DMS153 treated with DMSO at 0.1 percent for 48 hours (cell line): ENCODE measurements around the gene SLC2A11.
"Not testable (repeated sequence)": the region's sequence is repeated elsewhere in the genome, so short reads cannot be mapped to it uniquely, and the experiment has no call there.

Experiments
- DNase-seq: peaks from one replicate; lab custom pipeline; 2025; ENCODE audit not compliant: unreplicated experiment; lab: John Stamatoyannopoulos, UW

The SLC2A11 gene

DNA sequence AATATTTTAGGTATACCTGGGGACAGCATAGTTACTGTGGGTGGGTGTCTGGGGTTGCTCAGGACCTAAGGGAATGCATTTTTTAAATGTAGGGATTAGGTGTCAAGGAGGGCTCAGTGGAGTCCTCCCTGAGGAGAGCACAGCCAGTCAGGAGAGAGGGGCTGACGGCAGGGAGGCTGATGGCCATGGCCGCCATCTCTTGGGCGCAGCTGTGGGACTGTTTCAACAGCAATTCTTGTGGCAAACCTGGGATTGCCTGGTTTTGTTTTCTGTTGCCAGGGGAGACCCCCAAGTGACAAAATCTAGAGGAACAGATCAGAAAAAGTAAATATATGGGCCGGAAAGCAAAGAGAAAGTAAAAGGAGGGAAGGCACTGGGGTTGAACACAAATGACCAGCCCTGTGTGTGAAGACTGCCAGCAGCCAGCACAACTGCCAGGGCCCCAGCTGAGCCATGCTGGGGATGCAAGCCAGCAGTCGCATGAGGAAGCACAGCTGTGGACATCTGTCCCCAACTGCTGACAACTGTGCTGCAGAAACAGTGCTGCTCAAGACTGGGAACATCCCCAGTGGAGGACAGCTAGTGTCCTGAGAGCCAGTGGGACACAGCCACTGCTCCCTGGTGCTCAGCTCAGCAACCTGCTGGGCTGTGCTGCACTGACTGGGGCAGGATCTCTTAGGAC lies 47.0 kb downstream of the SLC2A11 start:
- no peak for DNase-seq

DNA sequence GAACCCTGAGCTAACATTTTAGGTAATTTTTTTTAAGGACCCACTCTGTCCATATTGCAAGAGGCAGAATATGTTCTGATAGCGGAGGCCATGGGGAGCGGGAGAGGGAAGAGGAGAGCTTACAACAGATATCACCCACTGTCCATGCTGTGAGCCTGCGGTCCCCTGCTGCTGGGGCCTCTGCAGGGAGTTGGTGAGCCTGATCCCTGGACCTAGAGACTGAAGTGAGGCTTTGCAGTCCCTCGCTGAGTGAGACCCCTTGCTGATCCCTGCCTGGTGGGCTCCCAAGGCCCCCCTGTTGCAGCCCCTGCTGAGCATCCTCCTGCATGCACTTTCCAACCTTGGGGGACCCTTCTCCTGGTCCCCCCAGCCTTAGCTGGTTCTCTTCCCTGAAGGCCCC lies 49.0 kb downstream of the SLC2A11 start:
- no peak for DNase-seq

DNA sequence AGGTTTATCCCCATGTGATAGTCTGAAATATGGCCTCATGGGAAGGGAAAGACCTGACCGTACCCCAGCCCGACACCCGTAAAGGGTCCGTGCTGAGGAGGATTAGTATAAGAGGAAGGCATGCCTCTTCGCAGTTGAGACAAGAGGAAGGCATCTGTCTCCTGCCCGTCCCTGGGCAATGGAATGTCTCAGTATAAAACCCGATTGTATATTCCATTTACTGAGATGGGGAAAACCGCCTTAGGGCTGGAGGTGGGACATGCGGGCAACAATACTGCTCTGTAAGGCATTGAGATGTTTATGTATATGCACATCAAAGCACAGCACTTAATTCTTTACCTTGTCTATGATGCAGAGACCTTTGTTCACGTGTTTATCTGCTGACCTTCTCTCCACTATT lies 49.7 kb downstream of the SLC2A11 start:
- DNase-seq, result not testable (repeated sequence)

DNA sequence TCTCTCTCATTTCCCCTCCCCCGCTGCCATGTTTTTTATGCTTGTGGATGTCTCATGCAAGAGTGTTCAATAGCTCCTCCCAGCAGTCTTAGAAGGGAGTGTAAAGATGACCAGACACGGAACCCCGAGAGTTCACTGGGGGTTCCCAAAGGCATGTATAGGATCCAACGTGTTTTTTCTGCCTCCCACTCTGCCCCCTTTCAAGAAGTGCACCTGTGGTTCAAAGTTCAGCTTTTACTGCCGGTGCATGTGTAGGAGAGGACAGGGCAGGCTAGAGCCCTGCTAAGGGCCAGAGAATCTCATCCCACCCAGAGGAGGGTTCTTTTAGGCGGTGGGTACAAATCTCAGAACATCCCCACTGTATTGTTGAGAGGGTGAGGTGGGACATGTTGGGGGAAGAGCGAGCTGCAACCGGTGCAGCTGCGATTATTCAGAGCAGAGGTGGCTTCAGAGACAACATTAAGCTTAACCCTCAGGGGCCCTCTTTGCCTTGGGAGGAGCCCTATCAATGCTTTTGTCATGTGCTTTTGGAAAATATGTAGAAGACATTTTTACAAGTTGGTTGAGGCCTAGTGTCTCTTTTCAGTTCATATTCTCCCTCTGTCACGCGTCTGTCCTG lies 51.0 kb downstream of the SLC2A11 start:
- DNase-seq, result no peak

DNA sequence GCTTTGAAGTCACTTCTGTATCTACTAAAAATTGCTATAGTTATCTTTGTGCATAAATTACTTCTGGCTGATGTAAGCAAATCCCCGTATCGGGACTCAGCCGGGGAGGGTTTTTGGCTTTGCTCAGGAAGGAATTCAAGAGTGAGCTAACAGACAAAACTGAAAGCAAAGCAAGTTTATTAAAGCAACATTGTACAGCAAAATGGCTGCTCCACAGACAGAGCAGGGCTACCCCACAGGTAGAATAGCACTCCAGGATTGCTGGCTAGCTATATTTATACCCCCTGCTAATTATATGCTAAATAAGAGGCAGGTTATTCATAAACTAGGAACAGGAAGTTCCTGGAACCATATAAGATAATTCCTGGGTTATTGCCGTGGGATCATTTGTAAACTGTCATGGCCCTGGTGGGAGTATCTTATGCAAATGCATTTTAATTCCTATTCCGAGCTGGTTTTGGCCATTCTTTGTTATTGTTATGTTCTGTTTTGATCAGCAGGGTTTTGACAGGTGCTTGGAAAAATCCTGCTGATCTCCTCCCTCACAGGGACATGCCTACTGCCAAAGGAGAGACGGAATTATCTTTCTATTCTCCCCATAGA lies 51.7 kb downstream of the SLC2A11 start:
- DNase-seq, result no peak

DNA sequence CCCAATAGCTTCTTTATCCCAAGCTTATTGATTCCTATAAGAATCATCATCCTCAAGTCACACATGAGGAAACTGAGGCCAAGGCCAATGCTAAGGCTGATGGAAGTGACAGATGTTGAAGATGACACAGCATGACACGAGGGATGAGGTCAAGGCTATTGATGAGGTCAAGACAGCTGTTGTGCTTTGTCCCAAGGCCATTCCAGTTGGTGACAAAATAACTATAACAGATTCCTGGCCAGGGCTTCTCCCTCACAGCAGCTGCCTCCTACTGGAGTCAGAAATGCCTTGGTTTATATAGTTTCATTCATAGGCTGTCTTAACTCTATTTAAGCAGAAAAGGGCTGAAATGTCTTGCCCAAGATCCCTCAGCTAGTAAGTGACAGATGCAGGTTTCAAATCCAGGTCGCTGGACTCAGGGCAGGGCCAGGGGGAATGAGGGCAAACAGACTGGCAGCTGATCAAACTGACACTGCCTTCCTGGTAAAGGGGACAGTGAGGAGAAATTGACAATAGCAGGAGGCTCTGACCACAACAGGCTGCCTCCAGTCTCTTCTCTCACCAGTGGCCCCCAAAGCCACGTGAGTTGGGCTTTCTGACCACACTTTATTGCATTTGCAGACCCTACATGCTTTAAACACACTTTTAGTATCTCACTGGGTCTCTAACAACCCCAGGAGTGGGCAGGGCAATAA lies 53.0 kb downstream of the SLC2A11 start:
- no peak for DNase-seq

DNA sequence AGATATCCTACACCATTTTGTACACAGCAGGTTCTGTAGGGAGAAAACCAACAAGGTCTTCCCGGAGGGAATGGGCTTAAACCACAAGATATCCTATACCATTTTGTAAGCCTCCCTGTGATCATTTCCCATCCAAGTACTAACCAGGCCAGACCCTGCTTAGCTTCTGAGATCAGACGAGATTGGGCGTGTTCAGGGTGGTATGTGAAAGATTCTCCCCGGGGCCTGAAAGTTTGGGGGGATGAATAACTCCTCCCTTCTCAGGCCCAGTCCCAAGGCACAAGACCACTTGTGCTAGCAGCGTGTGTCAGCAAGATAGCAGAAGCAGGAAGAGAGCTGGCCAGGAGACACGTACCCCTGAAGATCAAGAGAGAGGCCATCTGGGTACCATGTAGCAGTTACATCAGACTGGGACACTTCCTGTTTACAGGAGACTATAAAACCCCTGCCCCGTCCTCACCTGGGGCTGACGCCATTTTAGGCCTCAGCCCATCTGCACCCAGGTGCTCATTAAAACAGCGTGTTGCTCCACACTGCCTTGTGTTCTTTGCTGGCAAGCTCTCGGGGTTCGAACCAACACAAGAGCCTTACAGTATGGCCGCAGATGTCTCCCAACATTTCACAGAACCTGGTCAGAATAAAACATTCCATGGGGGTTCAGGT lies 53.8 kb downstream of the SLC2A11 start:
- DNase-seq, result no peak

DNA sequence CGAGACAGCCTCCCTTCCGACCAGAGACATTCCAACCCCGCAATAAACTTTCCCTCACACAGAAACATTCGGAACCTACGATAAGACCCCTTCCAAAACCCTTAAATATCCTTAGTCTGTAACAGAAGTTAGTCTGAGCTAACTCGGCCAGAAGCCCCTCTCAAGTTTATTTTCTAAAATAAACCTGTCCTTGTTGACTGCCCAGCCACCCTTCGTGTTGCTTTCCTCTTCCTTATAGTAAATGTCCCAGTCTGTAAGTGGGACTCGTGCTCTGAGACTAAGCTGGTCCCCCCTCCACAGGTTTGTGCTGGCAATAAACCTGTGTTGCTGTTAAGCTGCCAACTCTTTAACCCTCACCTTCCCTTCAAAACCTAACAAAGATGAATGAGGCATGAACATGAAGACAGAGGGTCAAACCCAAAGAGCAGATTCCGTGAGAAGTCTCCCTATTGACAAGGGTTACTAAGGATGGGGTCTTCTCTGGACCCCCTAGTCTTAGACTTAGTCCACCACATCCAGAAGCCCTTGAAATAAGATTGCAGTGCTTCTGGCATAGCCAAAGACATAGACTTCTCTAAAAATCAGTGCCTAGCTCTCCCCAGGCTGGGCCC lies 54.7 kb downstream of the SLC2A11 start:
- no peak for DNase-seq

DNA sequence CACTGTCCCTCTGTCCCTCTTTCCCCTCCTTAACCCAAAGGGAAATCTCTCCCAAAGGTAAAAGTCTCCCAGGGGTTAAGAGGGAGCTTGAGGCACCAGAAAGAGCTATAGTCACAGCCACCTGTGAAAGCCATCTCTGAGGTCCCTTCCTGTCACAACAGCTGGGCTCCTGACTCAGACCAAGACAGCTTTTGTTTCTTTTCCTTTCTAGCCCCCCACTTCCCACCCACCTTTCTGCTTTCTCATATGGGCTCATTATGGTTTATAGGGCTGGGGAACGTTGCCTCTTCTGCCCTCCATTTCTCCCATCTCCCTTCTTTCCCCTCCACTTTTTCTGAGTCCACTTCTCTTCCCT lies 55.6 kb downstream of the SLC2A11 start:
- no peak for DNase-seq

DNA sequence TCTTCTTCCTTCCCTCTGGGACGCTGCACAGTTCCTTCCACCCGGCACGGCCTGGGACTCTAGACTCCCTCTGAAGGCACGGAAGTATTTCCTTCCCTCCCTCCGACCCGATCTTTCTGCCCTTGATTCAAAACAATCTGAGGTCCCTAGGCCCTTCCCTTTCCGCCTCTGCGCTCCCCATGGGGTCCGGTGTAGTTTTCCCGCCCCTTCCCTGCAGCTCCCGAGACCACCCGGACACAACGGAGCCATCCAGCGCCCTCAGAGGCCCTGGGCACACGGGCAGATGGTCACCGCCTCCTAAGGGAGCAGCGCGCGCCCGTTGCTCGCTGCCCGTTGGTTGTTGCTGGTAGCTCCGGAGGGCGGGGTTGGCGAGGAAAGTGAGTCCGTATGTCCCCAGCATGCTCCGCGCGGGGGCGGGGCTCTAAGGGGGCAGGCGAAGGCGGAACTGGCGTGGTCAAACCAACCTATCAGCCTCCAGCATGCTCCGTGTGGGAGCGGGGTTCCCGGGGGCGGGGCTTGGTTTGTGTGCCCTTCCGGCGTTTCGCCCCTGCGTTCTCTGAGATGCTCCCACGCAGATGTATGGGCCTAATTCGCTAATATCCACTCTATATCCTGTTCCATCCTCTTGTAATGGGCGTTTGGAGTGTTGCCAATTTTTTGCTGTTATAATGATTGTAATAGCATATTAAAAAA lies 56.1 kb downstream of the SLC2A11 start:
- DNase-seq, result peak; percentile 99

DNA sequence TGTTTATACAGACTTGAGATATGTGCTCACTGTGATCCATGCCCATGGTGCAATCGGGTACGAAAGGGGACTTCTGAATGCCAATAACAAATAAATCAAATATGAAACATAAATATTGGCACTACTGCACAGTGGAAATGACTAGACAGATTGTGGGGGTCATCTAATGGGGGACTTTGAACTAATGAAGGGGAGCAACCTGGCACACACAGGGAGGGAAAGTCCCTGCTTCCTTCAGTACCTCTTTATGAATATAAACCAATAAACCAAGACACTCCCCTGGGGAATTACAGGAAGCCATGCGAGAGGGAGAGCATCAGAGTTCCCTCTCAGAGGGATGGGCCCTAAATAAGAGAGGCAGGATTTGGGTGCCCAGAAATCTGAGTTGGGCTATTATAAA lies 57.6 kb downstream of the SLC2A11 start:
- no peak for DNase-seq

DNA sequence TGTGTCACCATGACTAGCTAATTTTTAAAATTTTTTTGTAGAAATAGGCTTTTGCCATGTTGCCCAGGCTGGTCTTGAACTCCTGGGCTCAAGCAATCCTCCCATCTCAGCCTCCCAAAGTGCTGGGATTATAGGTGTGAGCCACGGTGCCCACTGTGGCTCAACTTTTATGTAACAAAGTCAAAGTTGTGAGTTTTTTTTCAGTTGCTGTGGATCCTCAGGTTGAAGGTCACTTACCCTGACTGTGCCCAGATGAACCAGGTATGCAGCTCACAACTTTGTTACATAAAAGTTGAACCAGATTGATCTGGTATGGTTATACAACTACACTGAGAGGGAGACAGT lies 62.6 kb downstream of the SLC2A11 start:
- not testable (repeated sequence) for DNase-seq

DNA sequence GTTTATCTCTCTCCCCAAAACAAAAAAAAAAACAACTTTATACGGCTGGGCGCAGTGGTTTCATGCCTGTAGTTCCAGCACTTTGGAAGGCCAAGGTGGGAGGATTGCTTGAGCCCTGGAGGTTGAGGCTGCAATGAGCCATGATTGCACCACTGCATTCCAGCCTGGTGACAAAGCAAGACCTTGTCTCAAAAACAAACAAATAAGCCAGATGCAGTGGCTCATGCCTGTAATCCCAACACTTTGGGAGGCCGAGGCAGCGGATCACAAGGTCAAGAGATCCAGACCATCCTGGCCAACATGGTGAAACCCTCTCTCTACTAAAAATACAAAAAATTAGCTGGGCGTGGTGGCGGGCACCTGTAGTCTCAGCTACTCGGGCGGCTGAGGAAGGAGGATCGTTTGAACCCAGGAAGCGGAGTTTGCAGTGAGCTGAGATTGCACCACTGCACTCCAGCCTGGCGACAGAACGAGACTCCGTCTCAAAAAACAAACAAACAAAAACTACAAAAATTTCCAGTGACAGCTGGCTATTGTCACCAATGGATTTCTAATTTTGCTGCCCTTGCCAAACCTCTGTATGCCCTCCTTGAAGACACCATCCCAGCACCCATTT lies 64.0 kb downstream of the SLC2A11 start:
- DNase-seq, result not testable (repeated sequence)

DNA sequence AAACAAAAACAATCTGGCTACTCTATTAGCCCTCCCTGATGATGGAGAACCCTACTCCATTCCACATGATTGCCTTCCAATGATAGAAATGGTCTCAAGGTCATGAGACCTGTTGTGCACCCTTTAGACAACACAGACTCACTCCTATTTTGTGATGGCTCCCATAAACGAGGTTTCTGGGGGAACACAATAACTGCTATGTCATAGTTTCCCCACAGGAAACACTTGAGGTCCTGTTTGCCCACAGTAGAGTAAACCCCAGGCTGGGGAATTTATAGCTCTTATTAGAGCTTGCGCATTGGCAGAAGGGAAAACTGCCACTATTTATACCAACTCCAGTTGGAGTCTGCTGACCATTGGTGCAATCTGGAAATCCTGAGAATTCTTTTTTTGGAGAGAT lies 65.2 kb downstream of the SLC2A11 start:
- DNase-seq, result no peak

DNA sequence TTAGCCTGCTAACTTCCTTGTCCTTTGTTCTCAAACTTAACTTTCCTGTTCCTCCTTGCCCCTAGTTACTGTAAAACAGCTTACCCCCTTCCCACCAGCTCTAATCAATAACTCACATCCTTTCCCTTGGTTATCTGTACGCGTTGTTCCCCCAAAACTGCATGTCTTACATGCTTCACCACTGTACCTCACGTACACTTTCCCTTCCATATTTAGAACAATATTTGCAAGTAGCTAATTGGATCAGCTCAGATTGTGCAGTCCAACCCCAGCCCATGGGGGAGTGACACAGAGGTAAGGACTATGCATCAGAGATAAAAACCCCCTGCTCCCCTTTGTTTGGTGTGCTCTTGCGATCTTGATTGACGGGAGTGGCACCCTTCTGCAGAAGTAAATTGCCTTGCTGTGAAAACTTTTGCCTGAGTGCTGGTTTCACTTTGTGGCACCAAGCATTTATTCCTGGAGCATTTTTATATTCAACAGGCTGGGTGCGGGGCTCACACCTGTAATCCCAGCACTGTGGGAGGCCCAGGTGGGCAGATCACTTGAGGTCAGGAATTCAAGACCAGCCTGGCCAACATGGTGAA lies 67.4 kb downstream of the SLC2A11 start:
- no peak for DNase-seq

DNA sequence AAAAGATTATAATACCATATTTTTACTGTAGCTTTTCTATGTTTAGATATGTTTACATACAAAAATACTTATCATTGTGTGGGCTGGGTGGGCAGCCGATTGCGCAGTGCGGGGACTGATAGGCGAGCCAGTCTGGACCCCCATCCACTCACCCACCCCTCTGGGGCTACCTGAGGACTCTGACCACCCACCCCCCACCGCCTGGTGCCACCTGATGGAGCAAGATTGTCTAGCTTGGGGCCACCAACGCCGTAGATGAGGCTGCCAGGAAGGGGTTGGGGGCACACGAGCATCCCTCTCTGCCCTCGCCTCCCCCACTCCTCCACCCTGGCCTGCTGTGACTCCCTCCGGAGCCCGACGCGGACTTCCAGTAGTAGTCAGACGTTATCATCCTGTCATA lies 68.9 kb downstream of the SLC2A11 start:
- no peak for DNase-seq
